Gastrocnemius medialis (tissue), 4 donors: ENCODE data around the gene PADI4.

Experiments
- POLR2A ChIP-seq, 2 donors: fragments of 450-650 bp; IDR thresholded peaks; one replicate each; pipeline ENCODE4 v1.6.1; 2017; ENCODE audit warnings: antibody characterized with exemption in 2 of 2, mild to moderate bottlenecking in 2 of 2, moderate library complexity in 2 of 2
- TF ChIP-seq, protein P1 (sequence below), 5 experiments: fragments of 450-650 bp in 3 of 5; fragments of 200-600 bp in 2 of 5; sonication (generic) in 2 of 5; IDR thresholded peaks in 4 of 5; conservative IDR thresholded peaks in 1 of 5; 1 replicate in 4 of 5; 2 replicates in 1 of 5; pipeline ENCODE4 v1.5.1; 2016 to 2019; ENCODE audit warnings: antibody characterized with exemption in 5 of 5, mild to moderate bottlenecking in 3 of 5, moderate library complexity in 3 of 5

DNA sequence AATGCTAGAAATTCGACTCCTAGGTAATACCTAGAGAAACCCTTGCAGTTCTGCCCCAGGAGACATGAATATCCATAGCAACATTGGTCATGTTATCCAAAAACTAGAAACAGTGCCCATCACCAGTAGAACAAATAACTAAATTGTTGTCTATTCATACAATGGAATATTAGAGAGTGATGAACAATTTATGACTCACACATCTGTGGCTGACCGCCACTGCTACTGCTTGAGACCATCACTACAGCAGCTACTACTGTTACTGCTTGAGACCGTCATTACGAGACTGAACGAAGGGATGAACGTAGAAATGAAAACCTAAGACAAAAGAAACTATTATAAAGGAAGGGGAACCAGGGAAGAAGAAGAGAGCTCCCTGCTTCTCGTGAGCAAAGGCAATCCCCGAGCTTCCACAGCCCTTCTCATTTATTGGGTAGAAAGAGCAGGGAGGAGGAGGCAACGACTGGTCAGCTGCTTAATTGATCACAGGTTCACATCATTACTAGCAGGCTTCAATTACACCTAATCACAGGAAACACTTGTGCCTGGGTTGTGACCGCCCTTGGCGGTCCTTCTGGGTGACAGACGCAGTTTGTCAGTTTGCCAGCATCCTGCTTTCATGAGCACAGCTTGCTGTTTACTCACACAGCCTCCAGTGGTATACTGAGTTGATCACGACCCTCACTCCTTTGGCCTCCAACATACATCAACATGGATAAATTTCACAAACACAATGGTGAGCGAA, 14.1 kb upstream of the PADI4 start:
- TF ChIP-seq POLR2A (IDR thresholded peaks at IDR 0.05), result no peak
- TF ChIP-seq, protein P1, sequence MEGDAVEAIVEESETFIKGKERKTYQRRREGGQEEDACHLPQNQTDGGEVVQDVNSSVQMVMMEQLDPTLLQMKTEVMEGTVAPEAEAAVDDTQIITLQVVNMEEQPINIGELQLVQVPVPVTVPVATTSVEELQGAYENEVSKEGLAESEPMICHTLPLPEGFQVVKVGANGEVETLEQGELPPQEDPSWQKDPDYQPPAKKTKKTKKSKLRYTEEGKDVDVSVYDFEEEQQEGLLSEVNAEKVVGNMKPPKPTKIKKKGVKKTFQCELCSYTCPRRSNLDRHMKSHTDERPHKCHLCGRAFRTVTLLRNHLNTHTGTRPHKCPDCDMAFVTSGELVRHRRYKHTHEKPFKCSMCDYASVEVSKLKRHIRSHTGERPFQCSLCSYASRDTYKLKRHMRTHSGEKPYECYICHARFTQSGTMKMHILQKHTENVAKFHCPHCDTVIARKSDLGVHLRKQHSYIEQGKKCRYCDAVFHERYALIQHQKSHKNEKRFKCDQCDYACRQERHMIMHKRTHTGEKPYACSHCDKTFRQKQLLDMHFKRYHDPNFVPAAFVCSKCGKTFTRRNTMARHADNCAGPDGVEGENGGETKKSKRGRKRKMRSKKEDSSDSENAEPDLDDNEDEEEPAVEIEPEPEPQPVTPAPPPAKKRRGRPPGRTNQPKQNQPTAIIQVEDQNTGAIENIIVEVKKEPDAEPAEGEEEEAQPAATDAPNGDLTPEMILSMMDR (IDR thresholded peaks at IDR 0.05 in 4 of 5, conservative IDR thresholded peaks at IDR 0.05 in 1 of 5), result no peak
